WTC11 (cell line): ENCODE results near the gene MYLK3. TPM values are rescaled to one million over a fixed set of nuclear protein-coding genes. Genes with fewer than 3 reads are reported as not detected.
A peak's percentile ranks its signal among the peaks of the same experiment; 100 is the strongest.
"Not testable (repeated sequence)": the region's sequence is repeated elsewhere in the genome, so short reads cannot be mapped to it uniquely, and the experiment has no call there.

Experiments
- ATAC-seq: fragments of 200-7000 bp; cut with Tn5 transposase; 2 replicates; pipeline ENCODE4 v1.10.0; 2021; ENCODE audit warnings: mild to moderate bottlenecking, moderate library complexity
- CTCF ChIA-PET: fragments of 300-600 bp; sonication (Branson Sonifier 250); formaldehyde crosslinking; loops from one replicate; lab custom pipeline; 2021; ENCODE audit warnings: antibody characterized with exemption; lab: Charles Lee
- POLR2A ChIA-PET: fragments of 350-600 bp; sonication (Branson Sonifier 250); formaldehyde crosslinking; loops from one replicate; lab custom pipeline; 2021; ENCODE audit warnings: antibody characterized with exemption; lab: Charles Lee
- DNase-seq: peaks from one replicate; pipeline ENCODE4 v3.0.0; 2021; ENCODE audit warnings: low spot score
- H3K27ac Mint-ChIP-seq: 2 replicates; pipeline ENCODE4 v1.8.0; 2021; ENCODE audit warnings: mixed read lengths
- H3K27me3 Mint-ChIP-seq: 2 replicates; pipeline ENCODE4 v1.8.0; 2021; ENCODE audit warnings: low read depth, mild to moderate bottlenecking, moderate library complexity, mixed read lengths
- H3K36me3 Mint-ChIP-seq: 2 replicates; pipeline ENCODE4 v1.8.0; 2021; ENCODE audit warnings: mixed read lengths
- H3K4me1 Mint-ChIP-seq: 2 replicates; pipeline ENCODE4 v1.8.0; 2022; ENCODE audit warnings: mixed read lengths
- H3K4me3 Mint-ChIP-seq: 2 replicates; pipeline ENCODE4 v1.8.0; 2021; ENCODE audit warnings: mild to moderate bottlenecking, moderate library complexity, mixed read lengths
- H3K9me3 Mint-ChIP-seq: 2 replicates; pipeline ENCODE4 v1.8.0; 2021; ENCODE audit warnings: mixed read lengths
- AFF4 ChIP-seq: sonication (generic); formaldehyde crosslinking; IDR thresholded peaks from 2 replicates; pipeline ENCODE4 v1.8.1; 2023; ENCODE audit warnings: mild to moderate bottlenecking, missing genetic modification reagents, borderline replicate concordance
- CTCF ChIP-seq: fragments of 200-600 bp; IDR thresholded peaks from 2 replicates; pipeline ENCODE4 v1.8.0; 2022; ENCODE audit warnings: antibody characterized with exemption
- ESRRA ChIP-seq: sonication (generic); formaldehyde crosslinking; IDR thresholded peaks from 2 replicates; pipeline ENCODE4 v1.8.1; 2022; ENCODE audit warnings: mild to moderate bottlenecking, missing genetic modification reagents, borderline replicate concordance
- FOXJ3 ChIP-seq: sonication (generic); formaldehyde crosslinking; IDR thresholded peaks from 2 replicates; pipeline ENCODE4 v1.9.0; 2021; ENCODE audit warnings: missing genetic modification reagents, mild to moderate bottlenecking, borderline replicate concordance
- RELA ChIP-seq: sonication (generic); formaldehyde crosslinking; IDR thresholded peaks from 2 replicates; pipeline ENCODE4 v1.8.1; 2022; ENCODE audit warnings: missing genetic modification reagents, mild to moderate bottlenecking, borderline replicate concordance
- SOX15 ChIP-seq: fragments of 250-450 bp; sonication (Bioruptor Pico); IDR thresholded peaks from 2 replicates; pipeline ENCODE4 v1.9.0; 2021; ENCODE audit warnings: mild to moderate bottlenecking
- ZNF396 ChIP-seq: fragments of 250-450 bp; sonication (Bioruptor Pico); IDR thresholded peaks from 2 replicates; pipeline ENCODE4 v1.8.0; 2021; ENCODE audit warnings: mild to moderate bottlenecking, moderate library complexity, borderline replicate concordance
- ZNF423 ChIP-seq: fragments of 250-450 bp; sonication (Bioruptor Pico); IDR thresholded peaks from 2 replicates; pipeline ENCODE4 v2.1.2; 2022; ENCODE audit warnings: mild to moderate bottlenecking, moderate library complexity
- total RNA-seq: library from RNA; stranded (reverse); gene quantifications from 3 replicates; pipeline ENCODE4 v1.2.3, GENCODE V29; 2021
- TF ChIP-seq, protein P1 (sequence below): sonication (generic); formaldehyde crosslinking; IDR thresholded peaks from 2 replicates; pipeline ENCODE4 v1.8.0; 2022; ENCODE audit warnings: mild to moderate bottlenecking, missing genetic modification reagents

MYLK3 gene
- total RNA-seq, 1 experiment from 2014 or later, result 0.79 TPM

GRCh38 chr16:46688101-46688653, 60.0 kb downstream of the MYLK3 start:
- TF ChIP-seq CTCF, result 0 out of 2 replicates have a peak, but pooled peaks have one; percentile 13
- no peak for TF ChIP-seq FOXJ3 (CRISPR knock-in tag)
- H3K4me1 Mint-ChIP-seq, result peaks cover 40% of the 10 kb centered on the region
- ATAC-seq (no peak), DNase-seq (no peak)
- H3K27ac Mint-ChIP-seq, result peak overlapping the region; percentile 95
- no peaks in the 10 kb centered on the region for H3K27me3 Mint-ChIP-seq
- no peaks in the 10 kb centered on the region for H3K9me3 Mint-ChIP-seq
- CTCF ChIA-PET, result no interaction called here
- H3K4me3 Mint-ChIP-seq, result no peak overlapping the region
- peaks cover 23% of the 10 kb centered on the region for H3K36me3 Mint-ChIP-seq
- POLR2A ChIA-PET, result no interaction called here

- no peaks in the 10 kb centered on the region for H3K27me3 Mint-ChIP-seq
- H3K4me1 Mint-ChIP-seq, result peaks cover 40% of the 10 kb centered on the region
- H3K9me3 Mint-ChIP-seq, result no peaks in the 10 kb centered on the region
- DNase-seq (no peak), ATAC-seq (no peak)
- ChIA-PET CTCF (interaction anchor here (1.4 kb wide), 1 partner anchor 14 kb away, joined by 6 read pairs; no protein-coding TSS in a partner anchor), POLR2A (no interaction called here)
- H3K27ac Mint-ChIP-seq, result peak overlapping the region; percentile 6; the same call in 1 of the 2 replicates
- peaks cover 19% of the 10 kb centered on the region for H3K36me3 Mint-ChIP-seq
- H3K4me3 Mint-ChIP-seq, result no peak overlapping the region
- no peak for TF ChIP-seq SOX15 (CRISPR knock-in tag)
- no peak for TF ChIP-seq ESRRA (CRISPR knock-in tag)
- no peak for TF ChIP-seq AFF4 (CRISPR knock-in tag)
- no peak for TF ChIP-seq RELA (CRISPR knock-in tag)
- TF ChIP-seq ZNF396 (CRISPR knock-in tag), result no peak
- TF ChIP-seq, protein P1, sequence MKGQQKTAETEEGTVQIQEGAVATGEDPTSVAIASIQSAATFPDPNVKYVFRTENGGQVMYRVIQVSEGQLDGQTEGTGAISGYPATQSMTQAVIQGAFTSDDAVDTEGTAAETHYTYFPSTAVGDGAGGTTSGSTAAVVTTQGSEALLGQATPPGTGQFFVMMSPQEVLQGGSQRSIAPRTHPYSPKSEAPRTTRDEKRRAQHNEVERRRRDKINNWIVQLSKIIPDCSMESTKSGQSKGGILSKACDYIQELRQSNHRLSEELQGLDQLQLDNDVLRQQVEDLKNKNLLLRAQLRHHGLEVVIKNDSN (CRISPR knock-in tag), result no peak
Observed at GRCh38 chr16:46687486-46687885, 60.7 kb downstream of the MYLK3 start.

DNA sequence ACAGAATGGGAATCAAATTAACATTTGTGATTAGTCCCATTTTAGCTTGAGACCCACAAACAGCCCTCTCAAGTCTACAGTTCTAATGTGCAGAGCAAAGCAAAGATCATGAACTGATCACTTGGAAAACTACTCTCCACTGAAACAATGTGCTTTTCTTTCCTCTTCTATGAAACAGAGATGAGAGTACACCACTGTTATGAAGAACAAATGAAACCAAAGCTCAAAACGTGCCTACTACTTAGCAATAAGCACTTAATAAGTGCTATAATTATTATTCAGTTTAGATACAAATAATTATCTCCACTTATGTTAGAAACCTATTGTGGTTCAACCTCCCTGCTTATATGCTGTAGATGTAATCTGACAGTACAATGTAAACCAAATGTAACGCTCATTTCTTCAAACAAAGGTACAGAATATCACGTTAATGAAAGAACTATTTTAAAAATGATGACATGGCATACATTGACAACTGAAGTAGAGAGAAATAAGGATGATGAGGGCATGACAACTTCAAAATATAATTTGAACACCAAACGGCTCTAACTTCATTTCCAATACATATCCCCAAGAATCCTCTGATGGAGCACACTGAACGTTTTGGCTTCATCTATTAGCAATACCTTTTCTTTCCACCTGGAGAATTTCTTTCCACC, 61.2 kb downstream of the MYLK3 start:
- CTCF ChIA-PET, result interaction anchor here (1.4 kb wide), 1 partner anchor 14 kb away, joined by 6 read pairs; no protein-coding TSS in a partner anchor
- DNase-seq, result no peak
- no peak overlapping the region for H3K4me3 Mint-ChIP-seq
- H3K36me3 Mint-ChIP-seq, result peaks cover 18% of the 10 kb centered on the region
- ATAC-seq, result no peak
- H3K9me3 Mint-ChIP-seq, result no peaks in the 10 kb centered on the region
- no peaks in the 10 kb centered on the region for H3K27me3 Mint-ChIP-seq
- POLR2A ChIA-PET, result no interaction called here
- TF ChIP-seq ZNF423, result no peak
- H3K4me1 Mint-ChIP-seq, result peaks cover 40% of the 10 kb centered on the region
- 0 out of 2 replicates have a peak overlapping the region, but pooled peaks have one; percentile 6 for H3K27ac Mint-ChIP-seq

- H3K27me3 Mint-ChIP-seq, H3K9me3 Mint-ChIP-seq, DNase-seq, H3K27ac Mint-ChIP-seq, POLR2A ChIA-PET, H3K4me3 Mint-ChIP-seq, ATAC-seq: not testable (repeated sequence)
- H3K36me3 Mint-ChIP-seq, result peaks cover 38% of the 10 kb centered on the region
- CTCF ChIA-PET, result interaction anchor here (2.7 kb wide), 1 partner anchor 8 kb away, joined by 16 read pairs; no protein-coding TSS in a partner anchor
- H3K4me1 Mint-ChIP-seq, result peaks cover 12% of the 10 kb centered on the region
Observed at GRCh38 chr16:46681867-46682266, 66.3 kb downstream of the MYLK3 start.

GRCh38 chr16:46677943-46678342, 70.2 kb downstream of the MYLK3 start:
- not testable (repeated sequence) for H3K4me3 Mint-ChIP-seq, H3K4me1 Mint-ChIP-seq, H3K27me3 Mint-ChIP-seq, H3K27ac Mint-ChIP-seq, H3K9me3 Mint-ChIP-seq, DNase-seq, ATAC-seq
- peaks cover 65% of the 10 kb centered on the region for H3K36me3 Mint-ChIP-seq
- ChIA-PET POLR2A (interaction anchor here (1.0 kb wide), 1 partner anchor 45 kb away, joined by 5 read pairs; no protein-coding TSS in a partner anchor), CTCF (interaction anchor here (0.6 to 0.9 kb wide), 2 partner anchors 27 to 178 kb away, joined by 3 read pairs; no protein-coding TSS in a partner anchor)
